Airway epithelial cell (primary cell): ENCODE results near the gene HPD. TPM values are rescaled to one million over a fixed set of nuclear protein-coding genes. Genes with fewer than 3 reads are reported as not detected.

ENCODE experiments used
- total RNA-seq: library from RNA; depleted of rRNA; stranded (reverse); fragments of >200 nt; gene quantifications from 2 replicates; pipeline ENCODE4 v1.2.3, GENCODE V29; 2015

HPD gene
- not detected in 2 replicates for total RNA-seq

GRCh38 chr12:121858662-121859572 lies at the start of gene HPD:
Gene HPD, minus strand, starts transcription at chr12:121858859. Its CDS starts 36 bp downstream, at chr12:121858823.

GRCh38 chr12:121888478-121889273 lies 30.0 kb upstream of the HPD start, which contains the start of gene PSMD9:
Gene PSMD9, plus strand, starts transcription at chr12:121888790. Its CDS starts 67 bp downstream, at chr12:121888857.

GRCh38 chr12:121803861-121804416 lies 54.7 kb downstream of the HPD start, which contains the start of gene SETD1B:
Gene SETD1B, plus strand, starts transcription at chr12:121804009. Its CDS starts 729 bp downstream, at chr12:121804738.

GRCh38 chr12:121793440-121793837 lies 65.2 kb downstream of the HPD start, which contains the start of gene RHOF:
Gene RHOF, minus strand, starts transcription at chr12:121793688. Its CDS starts 55 bp downstream, at chr12:121793633.

Other genes with a start within 250 kb of the HPD start
- gene ORAI1, start 232.3 kb downstream of the HPD start, total RNA-seq = 14.1 and 14.5 TPM in 2 replicates
- gene MORN3, start 189.2 kb downstream of the HPD start, total RNA-seq = 0.21 TPM in 1 of 2 replicates, not detected in the other
- 4.2 and 7.4 TPM in 2 replicates for gene TMEM120B, start 146.1 kb downstream of the HPD start, total RNA-seq
- 25.2 and 51.3 TPM in 2 replicates for gene RHOF, start 65.2 kb downstream of the HPD start, total RNA-seq
- gene SETD1B, start 54.9 kb downstream of the HPD start, total RNA-seq = 3.9 and 6.1 TPM in 2 replicates
- gene PSMD9, start 29.9 kb upstream of the HPD start, total RNA-seq = 81.9 and 95.9 TPM in 2 replicates
- gene CFAP251, start 59.7 kb upstream of the HPD start, total RNA-seq = 32.1 and 37.9 TPM in 2 replicates
- 19.3 and 25.4 TPM in 2 replicates for gene BCL7A, start 163.0 kb upstream of the HPD start, total RNA-seq
- gene MLXIP, start 219.9 kb upstream of the HPD start, total RNA-seq = 7.9 and 15.2 TPM in 2 replicates